Peyer's patch (tissue), 4 donors: ENCODE measurements around the gene GABRA5.

Experiments used
- CTCF ChIP-seq, 6 experiments: fragments of 450-650 bp in 4 of 6; fragments of 200-600 bp in 2 of 6; sonication (generic) in 1 of 6; IDR thresholded peaks; one replicate each; pipeline ENCODE4 v1.5.1; 2017 to 2019; ENCODE audit warnings: antibody characterized with exemption in 6 of 6, mild to moderate bottlenecking in 3 of 6, moderate library complexity in 1 of 6
- POLR2A ChIP-seq, 2 donors: fragments of 450-650 bp; IDR thresholded peaks; one replicate each; pipeline ENCODE4 v1.5.1; 2017; ENCODE audit warnings: antibody characterized with exemption in 2 of 2, mild to moderate bottlenecking in 2 of 2, moderate library complexity in 2 of 2

- TF ChIP-seq CTCF (IDR thresholded peaks at IDR 0.05) (no peak), POLR2A (IDR thresholded peaks at IDR 0.05) (no peak)
Observed at GRCh38 chr15:26890451-26890850, 23.6 kb downstream of the GABRA5 start.
